Type B pancreatic cell (in vitro differentiated cells): ENCODE measurements around the gene PNCK. TPM values are rescaled to one million over a fixed set of nuclear protein-coding genes. Genes with fewer than 3 reads are reported as not detected.
"Not testable (repeated sequence)": the region's sequence is repeated elsewhere in the genome, so short reads cannot be mapped to it uniquely, and the experiment has no call there.

Experiments used
- DNase-seq: peaks from one replicate; pipeline ENCODE4 v3.0.0; 2021; ENCODE audit warnings: mixed read lengths; ENCODE audit not compliant: unreplicated experiment; ENCODE audit errors: extremely low spot score
- H3K27ac Mint-ChIP-seq: 2 replicates; pipeline ENCODE4 v1.8.0; 2021; ENCODE audit warnings: mild to moderate bottlenecking, mixed read lengths
- H3K27me3 Mint-ChIP-seq: 2 replicates; pipeline ENCODE4 v1.8.0; 2021; ENCODE audit warnings: mixed read lengths
- H3K36me3 Mint-ChIP-seq: 2 replicates; pipeline ENCODE4 v1.8.0; 2021; ENCODE audit warnings: mixed read lengths
- H3K4me1 Mint-ChIP-seq: one replicate; pipeline ENCODE4 v1.8.0; 2021; ENCODE audit warnings: mixed read lengths; ENCODE audit not compliant: unreplicated experiment
- H3K4me3 Mint-ChIP-seq: 2 replicates; pipeline ENCODE4 v1.8.0; 2021; ENCODE audit warnings: mild to moderate bottlenecking, mixed read lengths
- H3K9me3 Mint-ChIP-seq: 2 replicates; pipeline ENCODE4 v1.8.0; 2021; ENCODE audit warnings: mixed read lengths
- CTCF ChIP-seq: fragments of 200-600 bp; sonication (generic); conservative IDR thresholded peaks from 2 replicates; pipeline ENCODE4 v1.5.0; 2021; ENCODE audit warnings: antibody characterized with exemption, mild to moderate bottlenecking
- total RNA-seq: library from RNA; stranded (reverse); gene quantifications from 2 replicates; pipeline ENCODE4 v1.2.1, GENCODE V29; 2021; ENCODE audit warnings: low replicate concordance

PNCK gene
- total RNA-seq, 1 donor from 2014 or later: 3.7 TPM

- peaks cover 3% of the 10 kb centered on the region for H3K27me3 Mint-ChIP-seq
- H3K36me3 Mint-ChIP-seq: no peaks in the 10 kb centered on the region
- peak within 1 kb of the TSS; percentile 41 for H3K27ac Mint-ChIP-seq
- H3K4me3 Mint-ChIP-seq: peak within 1 kb of the TSS; percentile 79
- no peak for DNase-seq
- peaks cover 5% of the 10 kb centered on the region for H3K9me3 Mint-ChIP-seq
- peak; percentile 69 for TF ChIP-seq CTCF
- H3K4me1 Mint-ChIP-seq: no peaks in the 10 kb centered on the region
These were observed 13.8 kb upstream of the PNCK start, which contains the start of gene SLC6A8 for GRCh38 chrX:153687121-153688039. SLC6A8 (plus strand) TSS chrX:153687926; CDS start chrX:153688575, 649 bp downstream.

GRCh38 chrX:153686711-153687110, 13.1 kb upstream of the PNCK start:
- peaks cover 3% of the 10 kb centered on the region for H3K27me3 Mint-ChIP-seq
- peak overlapping the region; percentile 41 for H3K27ac Mint-ChIP-seq
- peak overlapping the region; percentile 59 for H3K4me3 Mint-ChIP-seq
- H3K9me3 Mint-ChIP-seq: peaks cover 5% of the 10 kb centered on the region
- no peak for TF ChIP-seq CTCF
- H3K36me3 Mint-ChIP-seq: no peaks in the 10 kb centered on the region
- no peaks in the 10 kb centered on the region for H3K4me1 Mint-ChIP-seq
- DNase-seq: no peak

- peak overlapping the region; percentile 59 for H3K4me3 Mint-ChIP-seq
- H3K4me1 Mint-ChIP-seq: no peaks in the 10 kb centered on the region
- no peaks in the 10 kb centered on the region for H3K36me3 Mint-ChIP-seq
- peaks cover 5% of the 10 kb centered on the region for H3K9me3 Mint-ChIP-seq
- DNase-seq: no peak
- peaks cover 3% of the 10 kb centered on the region for H3K27me3 Mint-ChIP-seq
- no peak for TF ChIP-seq CTCF
- H3K27ac Mint-ChIP-seq: peak overlapping the region; percentile 41
These were observed 12.4 kb upstream of the PNCK start for GRCh38 chrX:153685751-153686696.

- Mint-ChIP-seq H3K4me1 (no peaks in the 10 kb centered on the region), H3K27ac (no peak overlapping the region), H3K9me3 (peaks cover 7% of the 10 kb centered on the region), H3K4me3 (no peak overlapping the region), H3K36me3 (no peaks in the 10 kb centered on the region), H3K27me3 (peaks cover 4% of the 10 kb centered on the region)
- no peak for TF ChIP-seq CTCF
- no peak for DNase-seq
These were observed 11.5 kb upstream of the PNCK start for GRCh38 chrX:153685156-153685536.

- peaks cover 10% of the 10 kb centered on the region for H3K9me3 Mint-ChIP-seq
- TF ChIP-seq CTCF: no peak
- H3K36me3 Mint-ChIP-seq: no peaks in the 10 kb centered on the region
- no peak overlapping the region for H3K4me3 Mint-ChIP-seq
- no peak for DNase-seq
- no peaks in the 10 kb centered on the region for H3K4me1 Mint-ChIP-seq
- peaks cover 6% of the 10 kb centered on the region for H3K27me3 Mint-ChIP-seq
- no peak overlapping the region for H3K27ac Mint-ChIP-seq
These were observed 11.0 kb upstream of the PNCK start for GRCh38 chrX:153684467-153685155.

GRCh38 chrX:153683486-153683885, 9.9 kb upstream of the PNCK start:
- H3K4me3 Mint-ChIP-seq, H3K4me1 Mint-ChIP-seq, H3K27me3 Mint-ChIP-seq, H3K27ac Mint-ChIP-seq, DNase-seq, H3K9me3 Mint-ChIP-seq, H3K36me3 Mint-ChIP-seq: not testable (repeated sequence)
